GM23338 (cell line): ENCODE data around the gene NCKAP5. TPM values are rescaled to one million over a fixed set of nuclear protein-coding genes. Genes with fewer than 3 reads are reported as not detected.

ENCODE experiments used
- ATAC-seq: fragments of 200-7000 bp; cut with Tn5 transposase; 3 replicates; pipeline ENCODE4 v1.9.1; 2020
- DNase-seq: peaks from one replicate; pipeline ENCODE4 v3.0.0-alpha.2; 2015; ENCODE audit warnings: low spot score
- H2AFZ ChIP-seq: fragments of 200-600 bp; sonication (generic); 2 replicates; pipeline ENCODE4 v1.8.0; 2016; ENCODE audit warnings: antibody characterized with exemption, mild to moderate bottlenecking, moderate library complexity
- H3F3A ChIP-seq: fragments of 200-600 bp; sonication (generic); replicated peaks from 2 replicates; pipeline ENCODE4 v1.8.0; 2017; ENCODE audit warnings: antibody characterized with exemption, mixed run types, low read depth
- H3K27ac ChIP-seq: fragments of 200-600 bp; sonication (generic); 2 replicates; pipeline ENCODE4 v1.6.1; 2016; ENCODE audit warnings: low read depth
- H3K27me3 ChIP-seq: fragments of 200-600 bp; sonication (generic); 2 replicates; pipeline ENCODE4 v1.8.0; 2016; ENCODE audit warnings: mild to moderate bottlenecking, mixed run types, moderate library complexity; ENCODE audit not compliant: insufficient read depth
- H3K36me3 ChIP-seq: fragments of 200-600 bp; sonication (generic); 2 replicates; pipeline ENCODE4 v1.8.0; 2016; ENCODE audit warnings: mild to moderate bottlenecking; ENCODE audit not compliant: insufficient read depth
- H3K4me1 ChIP-seq: fragments of 200-600 bp; sonication (generic); 2 replicates; pipeline ENCODE4 v1.8.0; 2016; ENCODE audit warnings: mild to moderate bottlenecking, moderate library complexity; ENCODE audit not compliant: insufficient read depth
- H3K4me2 ChIP-seq: fragments of 200-600 bp; sonication (generic); 2 replicates; pipeline ENCODE4 v1.7.1; 2017; ENCODE audit warnings: mixed run types
- H3K4me3 ChIP-seq: fragments of 200-600 bp; sonication (generic); 2 replicates; pipeline ENCODE4 v1.6.1; 2016; ENCODE audit warnings: mixed run types
- H3K79me2 ChIP-seq: fragments of 200-600 bp; sonication (generic); replicated peaks from 2 replicates; pipeline ENCODE4 v1.8.0; 2017; ENCODE audit warnings: mild to moderate bottlenecking; ENCODE audit not compliant: insufficient read depth
- H3K9me2 ChIP-seq: fragments of 200-600 bp; sonication (generic); 2 replicates; pipeline ENCODE4 v1.8.0; 2017; ENCODE audit not compliant: insufficient read depth
- H4K20me1 ChIP-seq: fragments of 200-600 bp; sonication (generic); replicated peaks from 2 replicates; pipeline ENCODE4 v1.8.0; 2017; ENCODE audit warnings: mild to moderate bottlenecking; ENCODE audit not compliant: insufficient read depth
- H3K27ac Mint-ChIP-seq: 2 replicates; pipeline ENCODE4 v1.8.0; 2020; ENCODE audit warnings: inconsistent platforms, mild to moderate bottlenecking, moderate library complexity, mixed read lengths
- H3K27me3 Mint-ChIP-seq: 3 replicates; pipeline ENCODE4 v1.8.0; 2022; ENCODE audit warnings: low read depth, mild to moderate bottlenecking, moderate library complexity, mixed read lengths, inconsistent platforms; ENCODE audit not compliant: insufficient read depth, poor library complexity
- H3K36me3 Mint-ChIP-seq: 3 replicates; pipeline ENCODE4 v1.8.0; 2021; ENCODE audit warnings: low read depth, mild to moderate bottlenecking, inconsistent platforms, moderate library complexity, mixed read lengths
- H3K4me1 Mint-ChIP-seq: 3 replicates; pipeline ENCODE4 v1.8.0; 2020; ENCODE audit warnings: mild to moderate bottlenecking, inconsistent platforms, mixed read lengths
- H3K4me3 Mint-ChIP-seq: 3 replicates; pipeline ENCODE4 v1.8.0; 2021; ENCODE audit warnings: moderate library complexity, mild to moderate bottlenecking, inconsistent platforms, mixed read lengths
- H3K9me3 Mint-ChIP-seq: 3 replicates; pipeline ENCODE4 v1.8.0; 2020; ENCODE audit warnings: moderate library complexity, mild to moderate bottlenecking, inconsistent platforms, mixed read lengths
- CREB1 ChIP-seq: fragments of 250-450 bp; sonication (Bioruptor Pico); IDR thresholded peaks from 2 replicates; pipeline ENCODE4 v1.5.0; 2020; ENCODE audit warnings: low read depth, mild to moderate bottlenecking, moderate library complexity
- ETS1 ChIP-seq: IDR thresholded peaks from 2 replicates; pipeline ENCODE4 v1.6.1; 2016; ENCODE audit warnings: antibody characterized with exemption
- EZH2 ChIP-seq: fragments of 200-600 bp; sonication (generic); IDR thresholded peaks from one replicate; pipeline ENCODE4 v1.8.0; 2017; ENCODE audit warnings: antibody characterized with exemption, mild to moderate bottlenecking, low read depth; ENCODE audit not compliant: unreplicated experiment
- EZH2phosphoT487 ChIP-seq: fragments of 200-600 bp; sonication (generic); IDR thresholded peaks from one replicate; pipeline ENCODE4 v1.8.1; 2018; ENCODE audit warnings: antibody characterized with exemption; ENCODE audit not compliant: unreplicated experiment
- JUNB ChIP-seq: IDR thresholded peaks from one replicate; pipeline ENCODE4 v1.6.1; 2016; ENCODE audit warnings: antibody characterized with exemption; ENCODE audit not compliant: unreplicated experiment
- NANOG ChIP-seq: IDR thresholded peaks from 2 replicates; pipeline ENCODE4 v1.6.1; 2016; ENCODE audit warnings: antibody characterized with exemption, borderline replicate concordance
- POLR2AphosphoS5 ChIP-seq: IDR thresholded peaks from 2 replicates; pipeline ENCODE4 v1.6.1; 2016; ENCODE audit warnings: antibody characterized with exemption, low read depth
- REST ChIP-seq: IDR thresholded peaks from one replicate; pipeline ENCODE4 v1.6.1; 2018; ENCODE audit warnings: antibody characterized with exemption; ENCODE audit not compliant: unreplicated experiment
- STAT1 ChIP-seq: IDR thresholded peaks from one replicate; pipeline ENCODE4 v1.6.1; 2016; ENCODE audit warnings: antibody characterized with exemption; ENCODE audit not compliant: unreplicated experiment
- ZNF114 ChIP-seq: fragments of 250-450 bp; sonication (Bioruptor Pico); IDR thresholded peaks from 2 replicates; pipeline ENCODE4 v1.5.0; 2020; ENCODE audit warnings: mild to moderate bottlenecking, moderate library complexity
- ZNF331 ChIP-seq: fragments of 250-450 bp; sonication (Bioruptor Pico); IDR thresholded peaks from 2 replicates; pipeline ENCODE4 v1.5.0; 2020; ENCODE audit warnings: low read depth, mild to moderate bottlenecking, moderate library complexity
- ZNF462 ChIP-seq: fragments of 250-450 bp; sonication (Bioruptor Pico); IDR thresholded peaks from 2 replicates; pipeline ENCODE4 v1.5.0; 2020; ENCODE audit warnings: mild to moderate bottlenecking, moderate library complexity
- polyA plus RNA-seq: library from polyadenylated mRNA; unstranded; fragments of >200 nt; fragmentation: Nextera tagmentation; extraction: Ambion mirVana; gene quantifications from 2 replicates; pipeline ENCODE4 v1.2.1, GENCODE V29; 2016
- total RNA-seq: library from RNA; depleted of rRNA; stranded (reverse); fragments of >200 nt; shearing (Covaris generic); gene quantifications from 2 replicates; pipeline ENCODE4 v1.2.3, GENCODE V29; 2014
- TF ChIP-seq, protein P1 (sequence below), 2 experiments: fragments of 200-600 bp in 1 of 2; sonication (generic) in 1 of 2; conservative IDR thresholded peaks; 2 replicates each; pipeline versions ENCODE4 v1.5.1 to v1.6.1; 2016 to 2017; ENCODE audit warnings: antibody characterized with exemption in 2 of 2, low read depth in 2 of 2, mild to moderate bottlenecking in 2 of 2, moderate library complexity in 1 of 2

The NCKAP5 gene
- total and polyA plus RNA-seq, 2 experiments from 2014 or later: 0.34 to 0.73 TPM

DNA sequence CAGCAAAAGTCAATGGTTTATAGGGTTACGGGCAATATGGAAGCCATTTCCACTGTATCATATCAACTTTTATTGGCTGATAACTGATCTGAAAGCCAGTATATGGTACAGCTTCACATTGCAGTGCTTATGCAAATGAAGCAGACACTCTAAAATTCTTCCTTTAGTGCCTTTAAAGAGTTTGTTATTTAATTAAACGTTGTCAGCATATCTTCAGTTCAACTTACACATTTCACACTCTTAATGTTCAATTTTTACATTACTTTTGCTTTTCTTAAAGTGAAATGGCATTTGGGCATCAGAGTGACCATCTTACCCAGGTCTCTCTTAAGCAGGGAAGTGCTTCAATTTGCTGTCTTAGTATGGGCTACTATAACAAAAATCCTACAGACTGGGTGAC, 420.1 kb downstream of the NCKAP5 start:
- Histone ChIP-seq H3K4me3 (no peak overlapping the region), H3K9me2 (no peaks in the 10 kb centered on the region), H3F3A (no peaks in the 10 kb centered on the region), H3K36me3 (no peaks in the 10 kb centered on the region), H3K79me2 (no peaks in the 10 kb centered on the region), H3K27me3 (no peaks in the 10 kb centered on the region), H3K4me1 (no peaks in the 10 kb centered on the region), H3K27ac (no peak overlapping the region), H3K4me2 (no peak overlapping the region), H4K20me1 (no peaks in the 10 kb centered on the region), H2AFZ (no peak overlapping the region)
- no peak for ATAC-seq
- no peaks in the 10 kb centered on the region; the same call in 2 of the 3 replicates for H3K36me3 Mint-ChIP-seq
- no peak overlapping the region for H3K4me3 Mint-ChIP-seq
- TF ChIP-seq ZNF114: no peak
- TF ChIP-seq, protein P1, sequence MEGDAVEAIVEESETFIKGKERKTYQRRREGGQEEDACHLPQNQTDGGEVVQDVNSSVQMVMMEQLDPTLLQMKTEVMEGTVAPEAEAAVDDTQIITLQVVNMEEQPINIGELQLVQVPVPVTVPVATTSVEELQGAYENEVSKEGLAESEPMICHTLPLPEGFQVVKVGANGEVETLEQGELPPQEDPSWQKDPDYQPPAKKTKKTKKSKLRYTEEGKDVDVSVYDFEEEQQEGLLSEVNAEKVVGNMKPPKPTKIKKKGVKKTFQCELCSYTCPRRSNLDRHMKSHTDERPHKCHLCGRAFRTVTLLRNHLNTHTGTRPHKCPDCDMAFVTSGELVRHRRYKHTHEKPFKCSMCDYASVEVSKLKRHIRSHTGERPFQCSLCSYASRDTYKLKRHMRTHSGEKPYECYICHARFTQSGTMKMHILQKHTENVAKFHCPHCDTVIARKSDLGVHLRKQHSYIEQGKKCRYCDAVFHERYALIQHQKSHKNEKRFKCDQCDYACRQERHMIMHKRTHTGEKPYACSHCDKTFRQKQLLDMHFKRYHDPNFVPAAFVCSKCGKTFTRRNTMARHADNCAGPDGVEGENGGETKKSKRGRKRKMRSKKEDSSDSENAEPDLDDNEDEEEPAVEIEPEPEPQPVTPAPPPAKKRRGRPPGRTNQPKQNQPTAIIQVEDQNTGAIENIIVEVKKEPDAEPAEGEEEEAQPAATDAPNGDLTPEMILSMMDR (conservative IDR thresholded peaks at IDR 0.05; ENCODE audit: low read depth in 2 of 2): no peak
- TF ChIP-seq REST: no peak
- no peak for TF ChIP-seq ETS1
- no peak for TF ChIP-seq EZH2phosphoT487
- TF ChIP-seq STAT1: no peak
- TF ChIP-seq ZNF331 (CRISPR knock-in tag): no peak
- TF ChIP-seq POLR2AphosphoS5: no peak
- TF ChIP-seq JUNB: no peak
- TF ChIP-seq ZNF462 (CRISPR knock-in tag): no peak
- no peak for TF ChIP-seq EZH2
- no peak for TF ChIP-seq NANOG
- TF ChIP-seq CREB1 (CRISPR knock-in tag): no peak
- peaks cover 3% of the 10 kb centered on the region; the same call in 2 of the 3 replicates for H3K9me3 Mint-ChIP-seq
- no peak for DNase-seq
- no peaks in the 10 kb centered on the region for H3K27me3 Mint-ChIP-seq
- peaks cover 4% of the 10 kb centered on the region for H3K4me1 Mint-ChIP-seq
- no peak overlapping the region for H3K27ac Mint-ChIP-seq
